Neural cell (in vitro differentiated cells): ENCODE measurements around the gene NIPBL. TPM values are rescaled to one million over a fixed set of nuclear protein-coding genes. Genes with fewer than 3 reads are reported as not detected.

Experiments used
- H2AFZ ChIP-seq: fragments of 200-600, 300-800 bp; sonication (generic), shearing (Covaris generic); 2 replicates; pipeline ENCODE4 v1.6.0; 2014; ENCODE audit warnings: low read depth, mild to moderate bottlenecking, antibody characterized with exemption, low read length, moderate library complexity
- H3F3A ChIP-seq: fragments of 200-600 bp; shearing (Covaris generic); 2 replicates; pipeline ENCODE4 v1.6.1; 2016; ENCODE audit warnings: mild to moderate bottlenecking, moderate library complexity, mixed read lengths, antibody characterized with exemption, low read length; ENCODE audit not compliant: insufficient read depth, poor library complexity, severe bottlenecking
- H3K27ac ChIP-seq: fragments of 200-600, 300-800 bp; sonication (generic), shearing (Covaris generic); 2 replicates; pipeline ENCODE4 v1.5.1; 2014; ENCODE audit warnings: mild to moderate bottlenecking, low read length, moderate library complexity
- H3K27me3 ChIP-seq: fragments of 300-800, 200-600 bp; sonication (generic), shearing (Covaris generic); 2 replicates; pipeline ENCODE4 v1.6.0; 2014; ENCODE audit warnings: mild to moderate bottlenecking, low read depth, low read length, moderate library complexity; ENCODE audit not compliant: insufficient read depth
- H3K36me3 ChIP-seq: fragments of 300-800, 200-600 bp; sonication (generic), shearing (Covaris generic); 2 replicates; pipeline ENCODE4 v1.5.1; 2014; ENCODE audit warnings: mild to moderate bottlenecking, antibody characterized with exemption, low read length, moderate library complexity; ENCODE audit not compliant: insufficient read depth
- H3K4me2 ChIP-seq: fragments of 300-800, 200-600 bp; sonication (generic), shearing (Covaris generic); 2 replicates; pipeline ENCODE4 v1.6.0; 2014; ENCODE audit warnings: mild to moderate bottlenecking, low read length
- H3K4me3 ChIP-seq: fragments of 300-800, 200-600 bp; sonication (generic), shearing (Covaris generic); 2 replicates; pipeline ENCODE4 v1.5.1; 2014; ENCODE audit warnings: mild to moderate bottlenecking, low read length, moderate library complexity
- H3K79me2 ChIP-seq: fragments of 200-600 bp; shearing (Covaris generic); replicated peaks from 2 replicates; pipeline ENCODE4 v1.6.0; 2014; ENCODE audit warnings: mild to moderate bottlenecking, low read length, moderate library complexity; ENCODE audit not compliant: insufficient read depth
- H3K9ac ChIP-seq: fragments of 300-800, 200-600 bp; sonication (generic), shearing (Covaris generic); 2 replicates; pipeline ENCODE4 v1.6.1; 2016; ENCODE audit warnings: mild to moderate bottlenecking, low read length, mixed read lengths
- H3K9me2 ChIP-seq: fragments of 200-600 bp; shearing (Covaris generic); 2 replicates; pipeline ENCODE4 v1.6.1; 2016; ENCODE audit warnings: mild to moderate bottlenecking, low read length, mixed read lengths; ENCODE audit not compliant: insufficient read depth
- H3K9me3 ChIP-seq: fragments of 200-600, 300-800 bp; sonication (generic), shearing (Covaris generic); 2 replicates; pipeline ENCODE4 v1.6.1; 2016; ENCODE audit warnings: mild to moderate bottlenecking, mixed run types, low read length, moderate library complexity, mixed read lengths
- H4K20me1 ChIP-seq: fragments of 200-600 bp; shearing (Covaris generic); 2 replicates; pipeline ENCODE4 v1.6.1; 2016; ENCODE audit warnings: mild to moderate bottlenecking, mixed run types; ENCODE audit not compliant: insufficient read depth
- EP300 ChIP-seq: fragments of 450-650 bp; conservative IDR thresholded peaks from 2 replicates; pipeline ENCODE4 v1.6.1; 2014; ENCODE audit warnings: antibody characterized with exemption, mild to moderate bottlenecking, moderate library complexity; ENCODE audit not compliant: poor library complexity, severe bottlenecking
- EZH2 ChIP-seq: fragments of 200-600, 300-800 bp; shearing (Covaris generic), sonication (generic); IDR thresholded peaks from 2 replicates; pipeline ENCODE4 v1.6.1; 2014; ENCODE audit warnings: antibody characterized with exemption, low read length, borderline replicate concordance, mild to moderate bottlenecking; ENCODE audit not compliant: insufficient read depth, poor library complexity, severe bottlenecking
- MXI1 ChIP-seq: fragments of 450-650 bp; conservative IDR thresholded peaks from 2 replicates; pipeline ENCODE4 v1.6.1; 2014; ENCODE audit warnings: antibody characterized with exemption, mild to moderate bottlenecking; ENCODE audit not compliant: poor library complexity, severe bottlenecking
- POLR2AphosphoS5 ChIP-seq: IDR thresholded peaks from 2 replicates; pipeline ENCODE4 v1.6.1; 2012
- RAD21 ChIP-seq: fragments of 450-650 bp; conservative IDR thresholded peaks from 2 replicates; pipeline ENCODE4 v1.6.1; 2014; ENCODE audit warnings: antibody characterized with exemption, mild to moderate bottlenecking, moderate library complexity
- REST ChIP-seq: IDR thresholded peaks from 2 replicates; pipeline ENCODE4 v1.6.1; 2012; ENCODE audit warnings: borderline replicate concordance
- SMC3 ChIP-seq: fragments of 450-650 bp; conservative IDR thresholded peaks from 2 replicates; pipeline ENCODE4 v1.6.1; 2014; ENCODE audit warnings: antibody characterized with exemption, mild to moderate bottlenecking, moderate library complexity; ENCODE audit not compliant: poor library complexity
- TAF1 ChIP-seq: IDR thresholded peaks from 2 replicates; pipeline ENCODE4 v1.6.1; 2012; ENCODE audit warnings: low read depth
- polyA plus RNA-seq: library from polyadenylated mRNA; depleted of rRNA; stranded (reverse); fragments of >200 nt; gene quantifications from 2 replicates; pipeline ENCODE4 v1.2.3, GENCODE V29; 2014
- TF ChIP-seq, protein P1 (sequence below): fragments of 450-650 bp; IDR thresholded peaks from 2 replicates; pipeline ENCODE4 v1.5.1; 2014; ENCODE audit warnings: antibody characterized with exemption, mild to moderate bottlenecking, moderate library complexity; ENCODE audit not compliant: poor library complexity, severe bottlenecking

The NIPBL gene
- polyA plus RNA-seq, 1 donor from 2014 or later, result 27.5 TPM

GRCh38 chr5:36881304-36881703 lies 4.7 kb downstream of the NIPBL start:
- H3K9me3 ChIP-seq, result no peaks in the 10 kb centered on the region
- no peak overlapping the region for H3K27ac ChIP-seq
- H2AFZ ChIP-seq, result no peak overlapping the region
- peaks cover 13% of the 10 kb centered on the region for H4K20me1 ChIP-seq
- H3K27me3 ChIP-seq, result no peaks in the 10 kb centered on the region
- H3K9me2 ChIP-seq, result no peaks in the 10 kb centered on the region
- no peak overlapping the region for H3K4me2 ChIP-seq
- H3K36me3 ChIP-seq, result no peaks in the 10 kb centered on the region
- peaks cover 91% of the 10 kb centered on the region for H3K79me2 ChIP-seq
- H3K9ac ChIP-seq, result no peak overlapping the region
- TF ChIP-seq EZH2 (no peak), SMC3 (no peak), POLR2AphosphoS5 (no peak), TAF1 (no peak), RAD21 (no peak), EP300 (no peak), MXI1 (no peak), REST (no peak)
- TF ChIP-seq, protein P1, sequence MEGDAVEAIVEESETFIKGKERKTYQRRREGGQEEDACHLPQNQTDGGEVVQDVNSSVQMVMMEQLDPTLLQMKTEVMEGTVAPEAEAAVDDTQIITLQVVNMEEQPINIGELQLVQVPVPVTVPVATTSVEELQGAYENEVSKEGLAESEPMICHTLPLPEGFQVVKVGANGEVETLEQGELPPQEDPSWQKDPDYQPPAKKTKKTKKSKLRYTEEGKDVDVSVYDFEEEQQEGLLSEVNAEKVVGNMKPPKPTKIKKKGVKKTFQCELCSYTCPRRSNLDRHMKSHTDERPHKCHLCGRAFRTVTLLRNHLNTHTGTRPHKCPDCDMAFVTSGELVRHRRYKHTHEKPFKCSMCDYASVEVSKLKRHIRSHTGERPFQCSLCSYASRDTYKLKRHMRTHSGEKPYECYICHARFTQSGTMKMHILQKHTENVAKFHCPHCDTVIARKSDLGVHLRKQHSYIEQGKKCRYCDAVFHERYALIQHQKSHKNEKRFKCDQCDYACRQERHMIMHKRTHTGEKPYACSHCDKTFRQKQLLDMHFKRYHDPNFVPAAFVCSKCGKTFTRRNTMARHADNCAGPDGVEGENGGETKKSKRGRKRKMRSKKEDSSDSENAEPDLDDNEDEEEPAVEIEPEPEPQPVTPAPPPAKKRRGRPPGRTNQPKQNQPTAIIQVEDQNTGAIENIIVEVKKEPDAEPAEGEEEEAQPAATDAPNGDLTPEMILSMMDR, result no peak
- H3F3A ChIP-seq, result no peaks in the 10 kb centered on the region
- peak overlapping the region; percentile 44 for H3K4me3 ChIP-seq

- H2AFZ ChIP-seq, result no peak overlapping the region
These were observed 5.2 kb downstream of the NIPBL start for GRCh38 chr5:36881807-36882206.

More at GRCh38 chr5:36881807-36882206, 5.2 kb downstream of the NIPBL start:
- H3F3A ChIP-seq, result no peaks in the 10 kb centered on the region
- no peak overlapping the region for H3K4me2 ChIP-seq
- H3K27ac ChIP-seq, result no peak overlapping the region
- H3K27me3 ChIP-seq, result no peaks in the 10 kb centered on the region
- H3K9ac ChIP-seq, result no peak overlapping the region
- TF ChIP-seq, protein P1, result no peak
- TF ChIP-seq EP300 (no peak), SMC3 (no peak), POLR2AphosphoS5 (no peak), EZH2 (no peak), REST (no peak), MXI1 (no peak), TAF1 (no peak), RAD21 (no peak)
- H3K9me3 ChIP-seq, result no peaks in the 10 kb centered on the region
- H3K9me2 ChIP-seq, result no peaks in the 10 kb centered on the region
- H4K20me1 ChIP-seq, result peaks cover 13% of the 10 kb centered on the region
- peaks cover 96% of the 10 kb centered on the region for H3K79me2 ChIP-seq
- no peaks in the 10 kb centered on the region for H3K36me3 ChIP-seq
- H3K4me3 ChIP-seq, result no peak overlapping the region
